Retinal pigment epithelial cell (primary cell): ENCODE measurements around the gene CELF2.

Experiments
- DNase-seq: peaks from one replicate; pipeline ENCODE4 v3.0.0-alpha.2; 2010; ENCODE audit warnings: low read depth
- H3K4me3 ChIP-seq: 2 replicates; pipeline ENCODE4 v1.5.1; 2011; ENCODE audit warnings: mild to moderate bottlenecking, low read length, control low read depth, moderate library complexity
- TF ChIP-seq, protein P1 (sequence below): conservative IDR thresholded peaks from 2 replicates; pipeline ENCODE4 v1.5.1; 2011; ENCODE audit warnings: low read depth, low read length, control low read depth, inconsistent platforms

CELF2 gene

DNA sequence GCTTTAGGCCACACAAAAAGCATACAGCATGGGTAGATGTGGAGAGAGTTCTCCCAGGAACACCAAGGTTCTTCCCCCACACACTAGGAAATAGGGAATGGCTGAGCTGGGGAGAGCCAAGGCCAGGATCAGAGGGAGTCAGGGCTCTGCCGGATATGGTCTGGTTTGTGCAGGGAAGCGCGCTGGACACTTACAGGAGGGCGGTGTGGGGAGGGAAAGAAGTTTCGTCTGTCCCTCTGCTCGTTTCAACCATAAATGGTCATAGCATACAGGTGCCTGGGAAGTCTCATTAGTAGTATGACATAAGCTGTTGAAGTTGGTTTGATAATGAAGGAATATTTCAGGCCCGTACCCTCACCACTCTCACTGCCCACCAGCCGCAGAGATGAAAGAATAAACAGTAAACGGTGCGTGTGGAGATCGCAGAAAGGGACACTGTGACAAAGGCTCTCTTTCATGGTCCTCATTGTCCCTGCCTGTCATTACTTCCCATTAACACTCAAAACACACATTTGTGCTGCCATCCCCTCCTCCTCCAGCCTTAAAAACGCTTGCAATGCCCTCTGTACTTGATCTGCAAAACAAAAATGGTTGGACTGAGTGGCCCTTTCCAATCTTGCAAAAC, 207.2 kb downstream of the CELF2 start:
- no peak for DNase-seq
- TF ChIP-seq, protein P1, sequence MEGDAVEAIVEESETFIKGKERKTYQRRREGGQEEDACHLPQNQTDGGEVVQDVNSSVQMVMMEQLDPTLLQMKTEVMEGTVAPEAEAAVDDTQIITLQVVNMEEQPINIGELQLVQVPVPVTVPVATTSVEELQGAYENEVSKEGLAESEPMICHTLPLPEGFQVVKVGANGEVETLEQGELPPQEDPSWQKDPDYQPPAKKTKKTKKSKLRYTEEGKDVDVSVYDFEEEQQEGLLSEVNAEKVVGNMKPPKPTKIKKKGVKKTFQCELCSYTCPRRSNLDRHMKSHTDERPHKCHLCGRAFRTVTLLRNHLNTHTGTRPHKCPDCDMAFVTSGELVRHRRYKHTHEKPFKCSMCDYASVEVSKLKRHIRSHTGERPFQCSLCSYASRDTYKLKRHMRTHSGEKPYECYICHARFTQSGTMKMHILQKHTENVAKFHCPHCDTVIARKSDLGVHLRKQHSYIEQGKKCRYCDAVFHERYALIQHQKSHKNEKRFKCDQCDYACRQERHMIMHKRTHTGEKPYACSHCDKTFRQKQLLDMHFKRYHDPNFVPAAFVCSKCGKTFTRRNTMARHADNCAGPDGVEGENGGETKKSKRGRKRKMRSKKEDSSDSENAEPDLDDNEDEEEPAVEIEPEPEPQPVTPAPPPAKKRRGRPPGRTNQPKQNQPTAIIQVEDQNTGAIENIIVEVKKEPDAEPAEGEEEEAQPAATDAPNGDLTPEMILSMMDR, result no peak
- no peak overlapping the region for H3K4me3 ChIP-seq

DNA sequence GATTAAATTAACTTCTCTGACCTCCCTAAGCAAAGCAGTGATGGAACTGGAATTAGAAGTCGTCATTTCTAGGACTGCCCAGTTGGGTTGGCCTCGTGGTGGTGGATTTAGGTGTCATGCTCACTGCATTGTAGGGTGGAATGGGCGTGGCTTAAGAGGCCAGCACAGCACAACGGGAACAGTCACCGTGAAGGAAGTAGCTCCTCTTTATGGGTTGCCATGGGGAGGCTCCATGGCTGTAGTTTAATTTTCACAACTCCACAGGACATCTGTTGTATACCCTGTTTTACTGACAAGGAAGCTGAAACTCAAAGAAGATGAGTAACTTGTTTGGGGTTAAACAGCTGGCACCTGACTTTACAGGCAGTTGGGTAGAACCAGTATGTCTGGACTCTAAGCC, 208.3 kb downstream of the CELF2 start:
- TF ChIP-seq, protein P1, result no peak
- no peak for DNase-seq
- H3K4me3 ChIP-seq, result no peak overlapping the region

DNA sequence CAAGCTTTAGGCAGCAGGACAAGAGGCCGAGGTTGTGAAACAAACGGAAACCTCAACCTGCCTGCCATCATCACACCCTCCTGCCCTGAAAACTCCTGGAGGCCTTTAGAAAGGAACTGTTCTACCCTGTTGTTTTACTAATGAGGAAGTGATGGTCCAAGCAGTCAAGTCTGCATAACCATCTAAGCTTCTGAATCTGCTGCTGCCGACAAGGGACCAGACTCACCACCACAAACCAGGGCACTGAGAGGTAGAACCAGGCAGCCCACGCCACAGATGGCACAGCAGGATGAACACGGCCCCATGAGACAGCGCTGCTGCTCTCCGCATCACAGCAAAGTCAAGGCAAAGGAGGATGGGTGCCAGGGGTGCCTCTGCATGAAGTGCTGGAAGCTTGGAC, 209.4 kb downstream of the CELF2 start:
- DNase-seq, result no peak

DNA sequence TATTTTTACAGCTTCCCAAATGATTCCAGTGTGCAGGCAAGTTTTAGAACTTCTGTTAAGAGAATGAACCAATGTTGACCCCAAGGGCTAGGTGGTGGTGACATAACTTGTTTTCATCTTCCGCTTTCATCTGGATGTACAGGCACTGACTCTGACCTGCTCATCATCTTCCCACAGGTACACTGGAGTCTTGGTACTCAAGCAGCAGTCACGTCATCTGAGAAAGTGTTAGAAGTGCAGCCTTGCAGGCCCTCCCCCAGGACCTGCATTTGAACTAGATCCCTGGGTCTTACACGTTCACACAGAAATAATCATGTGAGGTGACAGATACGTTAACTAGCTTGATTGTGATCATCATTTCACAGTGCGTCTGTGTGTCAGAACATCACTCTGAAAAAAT, 212.2 kb downstream of the CELF2 start:
- no peak for DNase-seq
- no peak overlapping the region for H3K4me3 ChIP-seq
- TF ChIP-seq, protein P1, result no peak

More for the DNA sequence above, 209.4 kb downstream of the CELF2 start:
- H3K4me3 ChIP-seq, result no peak overlapping the region
- TF ChIP-seq, protein P1, result no peak

DNA sequence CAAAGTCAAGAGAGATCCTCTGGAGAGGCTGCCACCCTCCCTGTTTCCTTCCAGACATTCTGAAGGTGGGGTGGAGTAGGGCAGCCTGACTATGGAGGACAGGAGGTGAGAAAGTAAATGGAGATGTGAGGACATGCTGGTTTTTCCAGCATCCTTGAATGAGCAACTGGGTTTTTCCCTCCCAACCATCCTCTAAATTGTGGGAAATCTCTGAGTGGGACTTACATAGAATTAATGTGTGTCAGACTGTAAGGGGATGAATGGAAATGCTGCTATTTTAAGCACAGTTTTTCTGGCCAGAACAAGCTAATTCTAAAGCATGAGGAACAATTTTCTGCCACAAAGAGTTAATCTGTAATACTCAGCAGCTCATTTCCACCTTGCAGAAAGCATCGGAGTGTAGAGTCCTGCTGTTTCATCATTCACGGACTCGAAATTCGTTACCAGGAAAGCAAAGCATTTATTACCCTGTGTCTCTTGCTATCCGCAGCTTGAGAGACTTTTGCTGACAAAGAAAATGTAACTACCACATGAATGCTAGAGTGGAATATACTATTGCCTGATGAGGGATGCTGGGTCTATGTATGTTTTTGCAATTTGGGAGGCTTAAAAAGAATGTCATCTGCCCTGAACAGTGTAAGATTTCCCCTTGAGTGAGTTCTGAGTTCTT, 213.0 kb downstream of the CELF2 start:
- no peak for DNase-seq
- TF ChIP-seq, protein P1, result no peak
- H3K4me3 ChIP-seq, result no peak overlapping the region

DNA sequence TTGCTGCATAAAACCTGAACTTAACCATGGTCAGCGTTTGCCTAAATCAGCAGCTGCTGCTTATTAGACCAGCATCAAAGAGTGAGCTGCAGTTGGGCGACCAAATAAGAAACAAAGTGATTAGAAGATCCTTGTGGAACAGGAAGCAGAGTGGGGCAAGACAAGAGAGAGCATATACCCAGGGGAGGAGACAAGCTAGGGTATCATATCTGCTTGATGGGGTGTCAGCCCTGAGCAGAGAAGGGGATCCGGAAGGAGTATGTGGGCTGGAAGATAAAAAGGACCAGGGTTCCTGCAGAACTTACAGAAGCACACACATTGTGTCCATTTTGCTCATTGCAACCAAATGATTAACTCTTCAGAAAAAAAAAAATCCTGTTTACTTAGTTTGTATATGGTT, 213.6 kb downstream of the CELF2 start:
- H3K4me3 ChIP-seq, result no peak overlapping the region
- DNase-seq, result no peak
- TF ChIP-seq, protein P1, result no peak

DNA sequence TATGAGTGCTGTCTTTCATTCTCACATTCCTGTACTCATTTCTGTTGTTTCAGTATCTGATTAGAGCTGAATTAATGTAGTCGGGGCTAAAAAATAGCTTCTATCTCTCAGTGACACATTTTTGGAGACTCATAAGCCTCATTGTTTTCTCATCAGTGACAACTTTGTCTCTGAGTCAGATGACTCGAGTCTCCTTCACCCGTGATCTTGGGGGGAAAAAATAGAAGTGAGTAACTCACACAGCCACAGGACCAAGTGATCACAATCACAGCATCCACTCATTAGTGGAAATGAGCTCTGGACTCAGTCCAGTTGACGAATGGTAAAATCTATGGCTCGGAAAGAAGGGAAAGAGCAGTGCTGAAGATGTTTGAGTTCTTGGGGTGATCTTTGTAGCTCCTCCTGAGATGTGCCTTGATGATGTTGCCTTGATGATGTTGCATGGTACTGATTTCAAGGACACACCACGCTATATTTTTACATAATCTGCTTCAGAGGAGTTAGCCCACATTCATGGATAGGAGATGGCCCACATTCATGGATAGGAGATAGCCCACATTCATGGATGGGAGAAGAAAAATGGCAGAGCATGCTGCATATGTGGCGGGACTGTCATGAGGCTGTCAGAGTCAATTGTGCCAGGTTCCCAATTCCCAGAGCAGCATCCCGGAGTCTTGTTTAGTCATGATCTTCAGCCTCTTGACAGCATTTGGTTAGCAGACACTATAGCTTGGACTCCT, 214.7 kb downstream of the CELF2 start:
- DNase-seq, result no peak
- TF ChIP-seq, protein P1, result no peak
- H3K4me3 ChIP-seq, result no peak overlapping the region
